HepG2 (cell line): ENCODE data around the gene DNAJC5. TPM values are rescaled to one million over a fixed set of nuclear protein-coding genes. Genes with fewer than 3 reads are reported as not detected.

Source experiments
- BRCA1 ChIP-seq: sonication (generic); formaldehyde crosslinking; IDR thresholded peaks from 2 replicates; pipeline ENCODE4 v1.4.0; 2020; ENCODE audit warnings: missing genetic modification reagents
- CREM ChIP-seq, 2 experiments: sonication (generic) in 1 of 2; formaldehyde crosslinking in 1 of 2; IDR thresholded peaks; 2 replicates each; pipeline versions ENCODE4 v1.4.0 to v1.6.1; 2016 to 2020; ENCODE audit warnings: antibody characterized with exemption in 1 of 2, mild to moderate bottlenecking in 1 of 2, missing genetic modification reagents in 1 of 2
- GRHL1 ChIP-seq: sonication (generic); formaldehyde crosslinking; conservative IDR thresholded peaks from 2 replicates; pipeline ENCODE4 v1.8.0; 2022; ENCODE audit warnings: missing genetic modification reagents
- KDM5A ChIP-seq: fragments of 200-600 bp; sonication (generic); IDR thresholded peaks from 2 replicates; pipeline ENCODE4 v1.7.0; 2018; ENCODE audit warnings: antibody characterized with exemption, mild to moderate bottlenecking, low read length, borderline replicate concordance
- MAF1 ChIP-seq: sonication (generic); formaldehyde crosslinking; IDR thresholded peaks from 2 replicates; pipeline ENCODE4 v1.5.0; 2020; ENCODE audit warnings: missing genetic modification reagents, borderline replicate concordance
- MAFG ChIP-seq: sonication (generic); formaldehyde crosslinking; IDR thresholded peaks from 2 replicates; pipeline ENCODE4 v1.5.1; 2020; ENCODE audit warnings: mild to moderate bottlenecking, missing genetic modification reagents
- MBNL3 ChIP-seq: fragments of 250-450 bp; sonication (Bioruptor Pico); conservative IDR thresholded peaks from 2 replicates; pipeline ENCODE4 v1.8.0; 2022; ENCODE audit warnings: mild to moderate bottlenecking, inconsistent platforms
- MTF2 ChIP-seq: sonication (generic); formaldehyde crosslinking; IDR thresholded peaks from 2 replicates; pipeline ENCODE4 v1.5.0; 2020; ENCODE audit warnings: missing genetic modification reagents, borderline replicate concordance
- MXD4 ChIP-seq: IDR thresholded peaks from 2 replicates; pipeline ENCODE4 v1.6.1; 2016; ENCODE audit warnings: mild to moderate bottlenecking, missing biosample characterization, missing genetic modification reagents
- PHF21A ChIP-seq: sonication (generic); formaldehyde crosslinking; IDR thresholded peaks from 2 replicates; pipeline ENCODE4 v1.5.0; 2020; ENCODE audit warnings: mild to moderate bottlenecking, missing genetic modification reagents
- SIX1 ChIP-seq: sonication (generic); formaldehyde crosslinking; IDR thresholded peaks from 2 replicates; pipeline ENCODE4 v1.4.0; 2020; ENCODE audit warnings: missing genetic modification reagents, borderline replicate concordance
- THAP8 ChIP-seq: sonication (generic); formaldehyde crosslinking; IDR thresholded peaks from 2 replicates; pipeline ENCODE4 v1.5.1; 2020; ENCODE audit warnings: missing genetic modification reagents, mild to moderate bottlenecking, borderline replicate concordance
- ZBTB39 ChIP-seq: sonication (generic); formaldehyde crosslinking; IDR thresholded peaks from 2 replicates; pipeline ENCODE4 v1.5.0; 2020; ENCODE audit warnings: missing genetic modification reagents
- ZKSCAN8 ChIP-seq: IDR thresholded peaks from 2 replicates; pipeline ENCODE4 v1.6.1; 2016; ENCODE audit warnings: borderline replicate concordance, missing genetic modification reagents, missing compliant biosample characterization
- ZNF138 ChIP-seq: sonication (generic); formaldehyde crosslinking; IDR thresholded peaks from 2 replicates; pipeline ENCODE4 v1.5.0; 2020; ENCODE audit warnings: mild to moderate bottlenecking, low read depth, missing genetic modification reagents
- ZNF609 ChIP-seq: sonication (generic); formaldehyde crosslinking; IDR thresholded peaks from 2 replicates; pipeline ENCODE4 v1.4.0; 2020; ENCODE audit warnings: mild to moderate bottlenecking, missing genetic modification reagents, borderline replicate concordance
- ZNF740 ChIP-seq: sonication (generic); formaldehyde crosslinking; IDR thresholded peaks from 2 replicates; pipeline ENCODE4 v1.4.0; 2020; ENCODE audit warnings: missing genetic modification reagents
- ZNF841 ChIP-seq: sonication (generic); formaldehyde crosslinking; IDR thresholded peaks from 2 replicates; pipeline ENCODE4 v1.8.1; 2023; ENCODE audit warnings: missing genetic modification reagents, borderline replicate concordance
- polyA plus RNA-seq, 8 experiments: library from polyadenylated mRNA; depleted of rRNA in 3 of 8; stranded (reverse) in 7 of 8; unstranded in 1 of 8; fragments of >200 nt; fragmentation: Illumina TruSeq in 4 of 8; extraction: Trizol in 4 of 8; gene quantifications; 2 replicates each; pipeline versions ENCODE4 v1.2.1 to v1.2.3, GENCODE V29; 2011 to 2016; ENCODE audit warnings: low read depth in 4 of 8, missing spikeins in 1 of 8, mixed read lengths in 1 of 8; ENCODE audit not compliant: insufficient read depth in 1 of 8
- total RNA-seq, 5 experiments: library from RNA; depleted of rRNA; stranded (reverse); fragments of >200 nt; fragmentation: Illumina TruSeq; extraction: Trizol; gene quantifications; 2 replicates each; pipeline ENCODE4 v1.2.3, GENCODE V29; 2016; ENCODE audit warnings: low read depth in 1 of 5

Gene DNAJC5
- total and polyA plus RNA-seq, 2 of the 13 experiments (the other 11 are each of a cell fraction or from before 2014, with no cell fraction given) = 42.8 to 64.5 TPM

GRCh38 chr20:63973636-63974401 is 78.9 kb downstream of the DNAJC5 start (continued):
- TF ChIP-seq ZNF609 = peak; percentile 84
- TF ChIP-seq ZBTB39 (CRISPR knock-in tag) = 0 out of 2 replicates have a peak, but pooled peaks have one; percentile 30
- TF ChIP-seq ZNF740 (CRISPR knock-in tag) = peak; percentile 73; the same call in 1 of the 2 replicates
- TF ChIP-seq THAP8 (CRISPR knock-in tag) = 0 out of 2 replicates have a peak, but pooled peaks have one; percentile 68
- no peak for TF ChIP-seq GRHL1
- peak; percentile 87; the same call in 1 of the 2 replicates for TF ChIP-seq ZKSCAN8 (CRISPR knock-in tag)
- TF ChIP-seq BRCA1 (CRISPR knock-in tag) = peak; percentile 89; the same call in 1 of the 2 replicates
- peak; percentile 76; the same call in 1 of the 2 replicates for TF ChIP-seq ZNF138 (CRISPR knock-in tag)
- TF ChIP-seq CREM (IDR thresholded peaks at IDR 0.05) = 0 out of 2 replicates have a peak, but pooled peaks have one; percentile 18
- TF ChIP-seq CREM (CRISPR knock-in tag; IDR thresholded peaks at IDR 0.05) = no peak; the same call in 1 of the 2 replicates
- TF ChIP-seq KDM5A = peak; percentile 56; the same call in 1 of the 2 replicates
- TF ChIP-seq MAF1 (CRISPR knock-in tag) = peak; percentile 86; the same call in 1 of the 2 replicates
- no peak for TF ChIP-seq MAFG (CRISPR knock-in tag)
- peak; percentile 36 for TF ChIP-seq SIX1 (CRISPR knock-in tag)
- peak; percentile 76; the same call in 1 of the 2 replicates for TF ChIP-seq PHF21A (CRISPR knock-in tag)
- TF ChIP-seq MXD4 (CRISPR knock-in tag) = peak; percentile 97
- no peak; the same call in 1 of the 2 replicates for TF ChIP-seq MTF2
- no peak for TF ChIP-seq MBNL3
- no peak for TF ChIP-seq ZNF841 (CRISPR knock-in tag)
